Activated CD4-positive, alpha-beta T cell treated with anti-CD3 and anti-CD28 coated beads for 24 hours (primary cell): ENCODE results near the gene CEBPB.
"Not testable (repeated sequence)": the region's sequence is repeated elsewhere in the genome, so short reads cannot be mapped to it uniquely, and the experiment has no call there.

Source experiments
- DNase-seq, 2 donors: peaks; one replicate each; pipeline ENCODE4 v3.0.0-alpha.2; 2020; ENCODE audit warnings: low read depth in 2 of 2

The CEBPB gene

DNA sequence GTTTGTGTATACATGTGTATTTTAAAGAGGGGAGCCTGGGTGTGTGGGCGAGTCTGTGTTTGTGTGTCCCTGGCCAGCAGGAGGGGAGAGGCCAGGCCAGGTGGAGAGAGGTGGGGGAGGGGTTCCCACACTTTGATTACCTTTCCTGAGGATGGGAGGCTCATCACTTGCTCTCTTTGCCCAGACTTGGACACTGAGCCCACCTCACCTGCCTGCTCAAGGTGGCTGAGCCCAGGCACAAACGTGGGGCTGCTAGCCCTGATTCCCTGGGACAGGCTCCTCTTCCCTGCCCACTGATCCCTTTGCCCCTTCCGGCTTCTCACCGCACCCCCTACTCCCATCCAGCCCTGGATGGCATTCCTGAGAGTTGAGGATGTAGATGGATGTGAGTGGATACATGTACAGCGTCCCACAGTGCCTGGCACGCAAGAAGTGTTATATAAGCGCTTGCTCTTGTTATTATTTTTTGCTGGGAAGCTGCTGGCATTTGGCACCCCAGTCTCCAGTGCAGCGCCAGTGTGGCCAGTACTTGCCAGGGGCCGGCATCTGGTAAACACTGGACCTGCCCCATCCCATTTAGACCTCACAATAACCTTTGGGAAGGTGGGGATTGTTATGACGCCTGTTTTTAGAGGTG, 2.7 kb downstream of the CEBPB start:
- no peak for DNase-seq

DNA sequence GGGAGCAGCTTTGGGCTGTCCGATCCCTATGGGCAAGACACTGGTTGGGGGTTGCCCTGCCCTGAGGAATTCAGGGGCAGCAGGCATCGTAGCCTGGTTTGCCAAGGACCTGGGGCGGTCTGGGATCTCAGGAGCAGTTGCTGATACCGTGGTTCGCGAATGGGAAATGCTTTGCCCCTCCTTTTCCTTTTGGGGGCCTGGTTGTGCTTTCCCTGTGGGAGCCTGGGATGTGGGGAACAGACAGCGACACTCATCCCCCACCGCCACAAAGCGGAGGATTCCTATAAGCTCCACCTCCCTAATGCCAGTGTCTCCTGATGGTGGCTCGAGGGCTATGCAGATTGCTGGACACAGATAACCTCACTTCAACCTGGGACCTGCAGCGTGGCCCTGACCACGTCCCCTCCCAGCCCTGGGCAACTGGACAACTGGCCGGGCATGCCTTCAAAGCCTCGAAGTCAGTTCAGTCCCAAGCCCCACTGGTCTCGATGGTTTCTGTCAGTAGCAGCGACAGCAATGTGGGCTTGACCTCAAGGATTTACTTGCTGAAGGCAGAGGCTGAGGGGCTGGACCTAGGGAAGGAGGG, 3.3 kb downstream of the CEBPB start:
- DNase-seq: no peak

DNA sequence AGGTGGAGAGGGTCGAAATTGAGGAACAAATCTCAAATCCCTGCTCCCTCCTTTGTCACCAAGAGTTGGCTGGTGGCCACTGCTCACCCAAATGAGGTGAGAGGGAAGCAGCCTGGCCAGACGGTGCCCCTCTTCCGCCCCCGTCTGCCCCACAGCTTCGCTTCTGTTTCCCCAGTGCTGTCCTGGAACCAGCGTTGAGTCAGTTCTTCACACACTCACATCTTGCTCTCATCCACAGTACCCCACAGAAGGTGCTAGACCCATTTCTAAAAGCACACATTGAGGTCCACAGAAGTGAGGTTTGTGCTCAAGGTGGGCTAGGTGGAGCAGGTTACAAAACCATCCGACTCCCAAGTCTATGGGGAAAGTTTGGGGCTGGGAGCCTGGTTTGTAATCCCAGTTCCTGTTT, 3.8 kb downstream of the CEBPB start:
- no peak for DNase-seq

DNA sequence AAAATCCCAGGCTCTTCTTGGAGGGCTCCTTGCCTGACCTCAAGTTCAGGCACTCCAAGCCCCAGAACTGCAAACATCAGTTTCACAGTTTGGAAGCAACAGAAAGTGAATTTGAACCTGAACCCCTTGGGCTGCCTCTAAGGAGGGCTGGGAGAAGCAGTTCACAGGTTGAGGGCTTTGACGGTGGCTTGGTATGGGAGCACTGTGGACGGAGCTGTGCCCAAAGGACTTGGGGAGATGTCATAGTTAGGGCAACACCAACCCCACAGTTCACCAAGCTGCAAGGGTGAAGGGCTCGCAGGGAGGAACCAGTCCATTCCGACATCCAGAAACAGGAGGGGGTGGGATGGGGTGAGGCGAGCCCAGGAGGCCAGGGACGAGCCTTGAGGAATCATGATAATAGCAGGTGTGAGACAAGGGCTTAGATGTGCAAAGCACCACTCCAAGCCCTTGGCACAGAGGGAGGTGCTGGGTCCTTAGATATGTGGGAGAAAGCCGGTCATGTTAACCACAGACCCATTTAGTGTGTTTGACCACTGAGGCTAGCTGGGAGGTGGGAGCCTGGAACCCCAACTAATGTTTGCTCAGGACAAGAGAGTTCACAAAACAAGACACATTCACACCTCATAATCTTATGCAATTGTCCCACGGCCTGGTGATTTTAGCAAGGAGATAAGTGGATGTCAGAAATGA, 4.3 kb downstream of the CEBPB start:
- DNase-seq: no peak

DNA sequence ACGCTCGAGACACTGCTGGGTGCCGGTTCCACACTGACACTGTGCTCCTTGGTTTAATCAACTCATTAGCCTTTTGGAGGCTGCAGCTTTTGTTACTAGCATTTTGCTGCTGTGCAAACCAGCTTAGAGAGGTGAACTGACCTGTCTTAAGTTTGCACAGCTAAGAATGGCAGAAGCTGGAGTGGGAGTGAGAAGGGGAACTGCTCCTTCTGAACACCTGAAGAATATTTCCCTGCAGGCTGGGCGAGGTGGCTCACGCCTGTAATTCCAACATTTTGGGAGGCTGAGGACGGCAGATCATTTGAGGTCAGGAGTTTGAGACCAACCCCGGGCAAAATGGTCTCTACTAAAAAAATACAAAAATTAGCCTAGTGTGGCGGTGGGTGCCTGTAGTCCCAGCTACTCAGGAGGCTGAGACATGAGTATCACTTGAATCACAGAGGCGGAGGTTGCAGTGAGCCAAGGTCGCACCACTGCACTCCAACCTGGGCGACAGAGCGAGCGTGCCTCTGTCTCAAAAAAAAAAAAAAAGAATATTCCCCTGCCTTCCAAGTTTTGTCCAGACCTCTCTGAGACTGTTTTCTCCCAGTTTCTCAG, 5.0 kb downstream of the CEBPB start:
- no peak for DNase-seq

DNA sequence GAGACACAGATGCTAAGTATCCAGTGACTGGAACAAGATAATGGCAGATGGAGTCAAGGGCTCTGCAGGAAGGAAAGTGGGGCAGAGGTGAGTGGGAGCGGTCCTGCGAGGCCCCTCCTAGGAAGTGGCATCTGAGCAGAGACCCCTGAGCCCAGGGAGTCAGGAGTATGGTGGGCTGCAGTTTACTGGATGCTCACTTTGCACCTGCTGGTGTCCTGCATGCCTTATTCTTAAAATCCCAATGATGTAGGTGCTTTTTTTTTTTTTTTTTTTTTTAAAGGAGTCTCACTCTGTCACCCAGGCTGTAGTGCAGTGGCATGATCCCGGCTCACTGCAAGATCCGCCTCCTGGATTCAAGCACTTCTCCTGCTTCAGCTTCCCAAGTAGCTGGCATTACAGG, 5.6 kb downstream of the CEBPB start:
- no peak for DNase-seq

DNA sequence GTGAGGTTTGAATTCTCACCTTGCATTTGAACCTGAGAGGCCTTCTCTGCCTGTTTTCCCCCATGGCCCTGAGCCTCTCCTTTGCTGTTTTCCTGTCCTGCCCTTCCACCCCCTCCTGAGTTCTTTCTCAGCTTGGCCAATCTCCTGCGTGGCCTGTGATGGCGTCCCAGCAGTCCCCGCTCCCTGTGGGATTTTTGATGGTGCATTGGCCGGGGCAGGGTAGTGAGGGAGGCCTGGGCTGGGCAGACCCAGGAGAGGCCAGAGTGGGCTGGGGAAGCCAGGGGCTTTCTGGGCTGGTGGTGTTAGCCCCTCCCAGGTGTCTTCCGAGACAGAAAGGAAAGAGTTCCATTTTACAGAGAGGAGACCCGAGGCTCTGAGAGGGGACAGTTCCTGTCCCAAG, 6.3 kb downstream of the CEBPB start:
- DNase-seq: no peak

DNA sequence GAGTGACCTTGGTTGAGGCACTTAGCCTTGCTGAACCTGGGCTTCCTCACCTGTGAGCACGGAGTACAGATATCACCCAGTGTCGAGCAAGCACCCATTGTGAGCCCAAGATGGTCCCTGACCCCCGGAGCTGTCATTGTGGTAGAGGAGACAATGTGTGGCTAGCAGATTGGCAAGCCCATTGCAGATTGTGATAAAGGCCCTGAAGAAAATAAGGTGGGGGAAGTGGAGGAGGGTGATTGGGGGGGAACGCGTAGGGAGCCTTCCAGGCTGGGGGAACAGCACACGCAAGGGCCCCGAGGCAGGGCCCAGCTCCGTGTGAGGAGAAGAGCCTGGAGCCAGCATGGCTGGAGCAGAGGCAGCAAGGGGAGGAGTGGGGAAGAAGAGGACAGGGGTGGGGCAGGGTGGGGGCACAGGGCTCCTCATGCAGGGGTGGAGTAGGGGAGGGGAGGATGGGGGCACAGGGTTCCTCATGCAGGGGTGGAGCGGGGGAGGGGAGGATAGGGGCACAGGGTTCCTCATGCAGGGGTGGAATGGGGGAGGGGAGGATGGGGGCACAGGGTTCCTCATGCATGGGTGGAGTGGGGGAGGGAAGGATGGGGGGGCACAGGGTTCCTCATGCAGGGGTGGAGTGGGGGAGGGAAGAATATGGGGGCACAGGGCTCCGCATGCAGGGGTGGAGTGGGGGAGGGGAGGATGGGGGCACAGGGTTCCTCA, 7.0 kb downstream of the CEBPB start:
- no peak for DNase-seq

DNA sequence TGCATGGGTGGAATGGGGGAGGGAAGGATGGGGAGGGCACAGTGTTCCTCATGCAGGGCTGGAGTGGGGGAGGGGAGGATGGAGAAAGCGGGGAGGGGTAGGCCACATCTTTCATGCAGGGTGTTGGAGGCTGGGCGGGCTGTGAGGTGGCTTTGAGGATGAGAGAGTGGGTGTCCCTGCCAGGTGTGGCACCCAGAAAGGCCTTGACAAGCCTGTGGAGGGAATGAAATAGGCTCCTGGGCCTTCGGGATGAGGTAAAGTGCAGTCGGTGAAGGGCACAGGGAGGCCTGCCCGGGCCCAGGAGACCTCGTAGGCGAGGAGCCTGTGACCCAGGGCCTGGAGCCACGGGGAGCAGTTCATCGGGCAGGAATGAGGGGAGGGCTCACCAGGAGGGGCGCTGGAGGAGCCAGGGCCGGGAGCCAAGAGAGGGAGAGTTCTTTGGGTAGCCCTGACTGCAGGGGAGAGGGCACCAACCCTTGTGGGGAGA, 7.6 kb downstream of the CEBPB start:
- DNase-seq: no peak

DNA sequence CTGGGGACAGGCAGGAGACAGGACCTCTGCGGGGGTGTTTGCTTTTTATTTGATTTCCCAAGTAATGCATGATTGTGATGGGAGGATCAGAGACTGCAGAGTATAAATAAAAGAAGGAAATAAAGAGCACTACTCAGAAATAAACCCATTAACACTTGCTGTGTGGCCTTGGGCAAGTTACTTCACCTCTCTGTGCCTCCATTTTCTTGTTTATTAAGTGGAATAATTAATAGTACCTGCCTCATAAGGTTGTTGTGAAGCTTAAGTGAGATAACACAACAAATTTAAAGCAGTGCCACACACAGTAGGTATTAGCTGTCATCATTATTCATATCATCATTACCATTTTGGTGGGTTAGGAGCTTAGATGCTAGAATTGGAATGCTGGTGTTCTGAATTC, 8.1 kb downstream of the CEBPB start:
- DNase-seq: no peak

DNA sequence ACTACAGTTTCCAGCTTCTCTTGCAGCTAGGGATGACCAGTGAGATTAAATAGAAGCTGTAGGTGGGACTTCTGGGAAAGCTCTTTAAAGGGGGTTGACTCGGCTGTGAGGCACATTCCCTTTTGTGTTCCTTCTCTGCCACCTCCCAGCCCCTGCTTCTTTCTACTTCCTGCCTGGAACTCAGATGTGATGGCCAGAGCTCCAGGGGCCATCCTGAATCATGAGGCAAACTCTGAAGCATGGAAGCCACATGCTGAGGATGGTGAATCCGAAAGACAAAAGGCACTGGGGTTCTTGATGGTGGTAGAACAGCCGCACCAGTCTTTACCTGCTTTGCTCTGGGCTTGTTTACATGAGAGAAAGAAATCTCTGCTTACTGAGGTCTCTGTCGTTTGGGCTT, 9.1 kb downstream of the CEBPB start:
- no peak for DNase-seq

DNA sequence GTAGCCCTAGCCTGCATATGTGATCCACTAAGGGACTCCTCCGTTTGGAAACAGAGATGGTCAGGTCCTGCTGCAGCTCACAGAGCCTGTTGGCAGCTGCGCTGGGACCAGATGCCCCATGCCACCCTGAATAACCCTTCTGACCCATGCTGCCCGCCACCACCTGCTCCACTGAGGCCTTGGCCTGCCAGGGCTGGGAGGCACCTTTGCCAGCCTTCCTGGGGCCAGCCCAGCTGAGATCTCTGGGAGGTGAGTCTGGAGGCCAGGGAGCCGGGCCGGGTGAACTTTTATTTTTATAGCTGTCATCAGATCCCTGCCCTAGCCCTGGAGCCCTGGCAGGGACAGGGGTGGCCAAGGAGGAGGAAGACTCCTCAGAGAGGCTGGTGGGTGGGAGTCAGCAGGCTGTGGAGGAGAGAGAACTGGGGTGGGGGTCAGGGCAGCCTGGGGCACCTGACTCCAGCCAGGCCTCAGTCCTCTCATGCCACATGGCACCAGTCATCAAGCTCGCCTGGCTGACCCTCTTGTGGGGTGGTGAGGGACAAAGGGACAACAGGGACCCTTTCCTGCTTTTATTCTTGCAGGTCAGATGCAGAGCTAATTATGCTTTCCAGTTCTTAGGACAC, 10.0 kb downstream of the CEBPB start:
- no peak for DNase-seq

DNA sequence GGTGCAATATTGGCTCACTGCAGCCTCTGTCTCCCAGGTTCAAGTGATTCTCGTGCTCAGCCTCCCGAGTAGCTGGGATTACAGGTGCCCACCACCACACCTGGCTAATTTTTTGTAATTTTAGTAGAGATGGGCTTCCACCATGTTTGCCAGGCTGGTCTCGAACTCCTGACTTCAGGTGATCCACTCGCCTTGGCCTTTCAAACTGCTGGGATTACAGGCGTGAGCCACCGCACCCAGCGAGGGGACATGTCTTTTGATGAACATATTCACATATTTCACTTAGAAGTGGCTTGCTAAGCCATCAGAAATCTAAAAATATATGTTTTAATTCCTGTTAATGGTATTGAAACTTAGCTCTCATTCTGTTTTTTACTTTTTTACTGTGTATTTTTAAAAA, 11.1 kb downstream of the CEBPB start:
- DNase-seq: not testable (repeated sequence)

DNA sequence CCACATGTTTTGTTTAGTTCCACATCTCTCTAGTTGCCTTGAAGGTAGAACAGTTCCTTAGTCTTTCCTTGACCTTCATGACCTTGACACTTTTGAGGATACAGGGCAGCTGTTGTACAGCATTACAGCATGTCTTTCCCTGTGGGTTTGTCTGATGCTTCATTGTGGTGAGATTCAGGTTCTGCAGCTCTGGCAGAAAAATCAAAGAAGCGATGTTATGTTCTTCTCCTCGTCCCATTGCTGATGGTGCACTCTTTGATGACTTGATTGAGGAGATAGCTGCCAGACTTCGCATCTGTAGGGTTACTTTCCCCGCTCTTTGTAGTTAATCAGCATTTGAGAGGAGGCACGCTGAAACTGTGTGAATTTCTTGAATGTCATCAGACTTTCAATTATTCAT, 12.0 kb downstream of the CEBPB start:
- DNase-seq: no peak

DNA sequence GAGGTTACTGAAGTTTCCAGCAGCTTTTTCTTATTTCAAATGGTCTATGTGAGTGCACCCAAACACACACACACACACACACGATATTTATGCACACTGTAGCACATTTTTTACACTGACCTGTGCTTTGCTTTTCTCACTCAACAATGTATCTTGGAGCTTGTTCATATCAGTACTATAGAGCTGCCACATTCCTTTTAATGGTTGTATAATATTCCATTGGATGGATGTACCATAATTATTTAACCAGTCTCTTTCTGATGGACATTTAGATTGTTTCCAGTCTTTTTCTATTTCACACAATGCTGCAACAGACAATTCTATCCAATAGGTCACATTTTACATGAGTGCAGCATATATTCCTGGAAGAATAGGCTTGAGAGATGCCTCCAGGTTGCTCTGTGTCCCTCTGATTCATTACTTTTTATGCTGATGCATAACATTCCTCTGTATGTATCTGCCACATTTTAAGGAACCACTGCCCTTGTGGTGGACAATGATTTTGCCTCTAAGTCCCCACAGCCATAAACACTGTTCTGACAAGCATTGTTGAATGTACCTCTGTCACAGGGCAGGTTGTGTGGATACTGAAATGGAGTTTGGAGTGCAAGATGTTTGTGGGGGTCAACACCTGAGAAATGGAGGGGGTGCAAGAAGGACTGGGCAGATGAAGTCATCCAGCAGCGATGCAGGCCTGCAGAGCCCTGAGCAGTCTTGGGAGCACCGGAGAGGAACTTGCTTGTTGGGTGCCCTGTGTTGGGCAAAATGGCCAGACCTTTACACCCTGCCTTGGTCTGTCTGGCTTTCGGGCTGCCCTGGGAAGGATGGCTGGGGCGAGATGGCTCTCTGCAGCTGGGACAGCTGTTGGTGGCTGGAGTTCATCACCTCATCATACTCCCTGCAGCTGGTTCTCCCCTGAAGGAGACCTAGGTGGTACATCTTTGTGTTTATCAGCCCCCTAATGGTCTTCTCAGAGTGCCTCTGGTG, 13.6 kb downstream of the CEBPB start:
- no peak for DNase-seq

DNA sequence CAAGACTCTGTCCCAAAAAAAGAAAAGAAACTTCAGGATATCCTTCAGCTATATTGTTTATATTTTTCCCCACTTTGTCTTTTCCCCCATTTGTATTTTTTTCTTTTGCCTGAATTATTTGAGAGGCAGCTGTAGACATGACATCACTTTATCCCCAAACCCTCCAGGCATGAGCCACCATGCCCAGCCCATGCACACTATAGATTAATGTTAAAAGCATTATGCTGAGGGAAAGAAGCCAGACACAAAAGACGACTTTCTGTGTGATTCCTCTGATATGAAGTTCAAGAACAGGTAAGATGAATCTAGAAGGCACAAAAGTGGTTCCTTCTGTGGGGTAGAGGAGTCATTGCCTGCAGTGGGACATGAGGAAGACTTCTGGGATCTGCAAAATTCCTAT, 16.4 kb downstream of the CEBPB start:
- DNase-seq: no peak

DNA sequence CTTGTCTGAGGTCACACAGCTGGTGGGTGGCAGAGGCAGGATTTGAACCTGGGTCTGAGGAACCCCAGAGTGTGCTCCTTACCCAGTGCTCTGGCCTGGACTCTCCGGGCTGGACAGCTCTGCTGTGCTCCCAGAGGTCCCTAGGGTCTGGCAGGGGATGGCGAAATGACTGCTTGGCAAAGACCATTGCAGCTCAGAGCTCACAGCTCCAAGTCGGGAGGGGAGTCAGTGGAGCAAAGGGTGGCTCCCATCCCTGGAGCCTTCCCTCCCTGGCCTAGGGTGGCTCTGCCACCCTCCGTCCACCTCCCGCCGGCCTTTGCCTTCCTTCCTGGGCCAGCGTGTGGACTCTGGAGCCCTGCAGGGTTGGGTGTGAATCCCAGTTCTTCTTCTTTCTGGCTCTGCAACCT, 17.5 kb downstream of the CEBPB start:
- no peak for DNase-seq

DNA sequence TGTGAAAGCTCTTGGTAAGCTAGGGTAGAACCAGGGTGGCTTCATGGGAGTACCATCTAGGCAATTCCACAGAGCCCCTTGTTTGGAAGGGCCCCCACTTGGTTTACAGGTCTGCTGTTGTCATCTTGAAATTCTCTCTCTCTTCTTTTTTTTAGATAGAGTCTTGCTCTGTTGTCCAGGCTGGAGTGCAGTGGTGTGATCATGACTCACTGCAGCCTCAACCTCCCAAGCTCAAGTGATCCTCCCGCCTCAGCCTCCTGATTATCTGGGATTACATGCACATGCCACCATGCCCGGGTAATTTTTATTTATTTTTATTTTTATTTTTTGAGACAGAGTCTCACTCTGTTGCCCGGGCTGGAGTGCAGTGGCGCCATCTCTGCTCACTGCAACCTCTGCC, 18.2 kb downstream of the CEBPB start:
- not testable (repeated sequence) for DNase-seq

DNA sequence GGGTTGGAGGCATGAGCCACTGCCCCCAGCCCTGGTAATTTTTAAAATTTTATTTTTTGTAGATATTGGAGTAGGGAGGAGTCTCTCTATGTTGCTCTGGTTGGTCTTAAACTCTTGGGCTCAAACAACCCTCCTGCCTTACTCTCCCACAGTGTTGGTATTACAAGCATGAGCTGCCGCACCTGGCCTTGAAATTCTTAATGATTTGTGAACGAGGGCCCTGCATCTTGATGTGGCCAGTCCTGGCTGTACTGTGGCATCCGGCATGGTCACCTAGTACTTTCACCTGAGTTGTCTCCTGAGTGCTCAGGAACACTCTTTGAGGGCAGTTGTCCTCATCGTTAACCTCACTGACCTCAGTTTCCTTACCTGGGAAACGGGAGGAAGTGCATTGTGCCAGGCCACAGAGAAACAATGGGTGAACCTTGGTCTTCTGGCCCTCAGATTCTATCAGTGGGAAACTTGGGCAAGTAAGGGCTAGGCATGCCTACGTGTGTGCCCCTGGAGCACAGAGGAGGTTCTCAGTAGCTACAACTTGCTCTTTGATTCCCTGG, 19.5 kb downstream of the CEBPB start:
- DNase-seq: no peak

DNA sequence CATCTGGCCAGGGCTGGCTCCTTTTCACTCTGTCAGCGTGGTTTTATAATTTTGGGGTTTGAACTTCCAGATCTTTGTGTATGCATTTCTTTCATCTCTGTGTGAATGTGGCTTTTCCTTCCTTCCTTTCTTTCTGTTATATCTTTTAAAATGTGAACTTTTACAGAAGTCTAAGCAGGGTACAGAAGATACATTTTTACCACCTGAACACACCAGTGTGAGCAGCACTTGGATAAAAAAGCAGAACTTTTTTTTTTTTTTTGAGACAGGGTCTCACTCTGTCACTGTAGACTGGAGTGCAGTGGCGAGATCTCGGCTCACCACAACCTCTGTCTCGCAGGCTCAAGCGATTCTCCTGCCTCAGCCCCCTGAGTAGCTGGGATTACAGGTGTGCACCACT, 20.5 kb downstream of the CEBPB start:
- DNase-seq: no peak
